Islet of Langerhans (tissue), 1 donor: ENCODE data around the gene STIM1.

Experiments
- FAIRE-seq: peaks from one replicate; lab custom pipeline; 2011; peaks lifted over from hg19 to GRCh38; lab: Jason Lieb, UNC

STIM1 gene

DNA sequence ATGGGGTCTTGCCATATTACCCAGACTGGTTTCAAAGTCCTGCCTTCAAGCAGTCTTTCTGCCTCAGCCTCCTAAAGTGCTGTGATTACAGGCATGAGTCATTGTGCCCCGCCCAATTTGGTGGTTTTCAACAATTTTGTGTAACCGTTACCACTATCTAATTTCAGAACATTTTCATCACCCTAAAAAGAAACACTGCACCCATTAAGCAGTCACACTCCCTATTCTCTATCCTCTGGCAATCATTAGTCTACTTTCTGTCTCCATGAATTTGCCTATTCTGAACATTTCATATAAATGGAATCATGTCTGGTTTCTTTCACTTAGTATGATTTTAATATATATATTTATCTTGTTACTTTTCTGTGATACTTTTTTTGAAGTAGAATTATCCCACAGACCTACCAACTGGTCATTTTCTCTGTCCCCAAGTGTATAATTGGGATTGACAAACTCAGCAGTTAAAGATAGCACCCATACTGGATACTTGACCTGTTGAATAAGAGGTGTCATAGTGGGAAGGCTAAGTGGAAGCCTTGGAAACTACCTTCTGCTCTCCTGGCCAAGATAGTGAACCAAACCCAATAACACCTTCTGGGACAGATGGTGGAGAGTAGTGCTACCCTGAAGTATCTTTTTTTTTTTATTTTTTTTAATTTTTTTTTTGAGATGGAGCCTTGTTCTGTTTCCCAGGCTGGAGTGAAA lies 64.8 kb downstream of the STIM1 start:
- no peak for FAIRE-seq

DNA sequence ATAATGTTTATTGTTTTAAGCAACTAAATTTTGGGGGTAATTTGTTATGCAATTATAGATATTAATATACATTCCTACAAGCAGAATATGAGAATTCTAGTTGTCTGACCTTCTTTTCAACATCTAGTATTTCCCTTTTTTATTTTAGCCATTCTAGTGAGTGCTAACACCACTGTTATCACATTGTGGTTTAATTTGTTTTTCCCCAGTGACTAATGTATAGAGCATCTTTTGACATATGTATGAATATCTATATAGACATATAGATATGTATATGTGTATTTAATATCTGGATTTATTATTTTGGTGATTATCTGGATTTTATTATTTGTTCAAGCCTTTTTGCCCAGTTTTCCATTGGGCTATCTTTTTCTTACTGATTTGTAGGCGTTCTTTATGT lies 66.6 kb downstream of the STIM1 start:
- FAIRE-seq = no peak

DNA sequence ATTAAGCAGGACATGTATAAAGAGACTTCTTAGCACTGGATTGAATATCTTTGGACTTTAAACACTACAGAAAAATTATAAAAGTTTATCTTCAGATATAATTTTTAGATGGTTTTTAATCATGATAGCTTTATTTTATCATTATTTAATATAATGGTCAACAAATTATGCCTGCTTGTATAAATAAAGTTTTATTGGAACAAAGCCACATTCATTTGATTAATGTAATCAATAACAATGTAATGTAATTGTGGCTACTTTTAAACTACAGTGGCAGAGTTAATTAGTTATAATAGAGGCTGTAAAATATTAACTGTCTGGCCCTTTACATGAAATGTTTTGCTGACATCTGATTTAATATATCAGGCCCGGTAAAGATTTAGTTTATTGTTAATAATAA lies 70.0 kb downstream of the STIM1 start:
- FAIRE-seq = no peak

DNA sequence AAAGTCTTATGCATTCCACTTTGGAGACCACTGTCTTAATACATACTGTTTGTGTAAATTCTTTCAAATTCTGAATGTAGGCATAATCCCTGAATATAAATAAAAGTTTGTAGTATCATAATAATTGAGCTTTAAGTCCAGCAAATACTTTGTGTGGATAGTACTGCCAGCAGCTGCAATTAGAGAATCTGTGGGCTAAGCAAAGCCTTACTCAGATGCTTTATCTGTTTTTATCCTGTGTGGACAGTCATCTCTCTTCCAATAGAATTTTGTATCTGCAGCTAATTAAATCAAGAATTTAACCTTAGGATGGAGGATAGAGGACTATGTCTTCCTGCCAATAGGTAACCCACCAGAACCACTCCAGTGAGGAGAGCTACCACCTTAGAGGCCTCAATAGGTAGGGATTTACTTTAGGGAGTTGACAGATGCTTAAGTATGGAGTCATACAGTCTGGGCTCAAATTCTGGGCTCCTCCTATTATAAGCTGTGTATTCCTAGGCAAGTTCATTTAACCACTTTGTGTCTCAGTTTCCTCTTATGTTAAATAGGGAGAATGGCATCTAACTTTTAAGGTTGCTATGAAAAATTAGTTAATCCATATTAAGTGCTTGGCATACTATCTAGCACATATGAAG lies 71.1 kb downstream of the STIM1 start:
- no peak for FAIRE-seq

DNA sequence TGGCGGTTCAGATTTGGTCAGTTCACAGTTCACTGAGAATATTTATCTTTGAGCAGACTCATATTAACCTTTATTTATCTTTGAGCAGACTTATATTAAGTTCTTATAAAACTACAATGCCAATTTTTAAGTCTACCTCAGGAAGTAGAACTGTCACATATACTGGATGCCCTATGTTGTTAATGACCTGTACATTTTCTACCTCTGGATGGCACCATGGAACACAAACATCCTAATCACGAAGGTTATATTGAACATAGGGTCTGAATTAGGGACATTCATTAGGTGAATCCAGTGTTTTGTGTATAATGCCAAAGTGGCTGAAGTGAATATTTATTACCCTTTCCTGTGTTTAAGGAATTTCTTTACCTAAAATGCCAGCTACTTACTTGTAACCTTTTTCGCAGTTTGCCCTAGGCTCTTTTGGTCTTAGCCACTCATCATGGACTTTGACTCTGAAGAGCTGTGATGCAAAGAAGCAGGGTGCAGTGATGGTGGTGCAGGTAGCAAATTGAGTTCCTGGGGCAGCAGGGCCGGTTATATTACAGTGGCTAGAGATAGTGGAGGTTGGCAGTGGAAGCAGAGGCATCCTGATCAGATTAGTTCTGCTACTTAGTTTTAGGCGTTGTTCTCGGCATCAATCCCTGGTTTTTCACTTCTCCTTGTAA lies 71.8 kb downstream of the STIM1 start:
- FAIRE-seq = no peak

DNA sequence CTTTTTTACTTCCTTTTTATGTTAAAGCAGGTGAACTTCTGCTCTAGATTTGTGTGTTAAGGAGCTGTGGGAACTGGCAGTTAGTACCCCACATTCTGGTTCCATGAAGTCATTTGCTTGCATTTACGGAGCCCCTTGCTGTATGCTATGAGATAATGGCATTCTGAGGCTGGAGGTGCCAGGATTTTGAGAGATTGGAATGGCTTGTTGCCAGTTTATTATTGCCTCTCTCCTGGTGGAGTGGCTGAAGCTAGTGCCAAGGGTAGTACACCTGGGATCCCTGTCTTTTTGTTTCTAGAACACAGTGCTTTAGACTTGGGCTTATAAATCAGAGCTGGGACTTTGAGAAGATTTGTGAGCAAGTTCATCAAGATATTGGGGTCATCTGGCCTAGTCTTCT lies 73.8 kb downstream of the STIM1 start:
- no peak for FAIRE-seq

DNA sequence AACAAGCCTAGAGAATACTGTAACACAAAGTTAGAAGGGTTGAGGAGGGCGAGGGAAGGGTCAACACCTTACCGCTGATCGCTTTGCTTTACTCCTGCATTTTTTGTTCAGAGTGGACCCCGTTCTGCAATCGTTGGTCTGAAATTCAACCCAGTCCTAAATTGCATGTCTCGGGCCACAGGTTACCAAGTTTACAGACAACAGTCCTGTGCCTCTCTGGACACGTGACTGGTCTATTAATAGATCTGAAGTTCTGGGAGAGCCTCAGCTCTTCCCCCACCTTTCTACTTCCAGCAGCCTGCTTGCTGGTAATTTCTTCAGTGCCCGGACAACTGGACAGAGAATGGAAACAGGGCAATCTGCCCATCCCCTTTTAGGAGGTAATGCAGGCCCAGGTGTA lies 74.2 kb downstream of the STIM1 start:
- FAIRE-seq = no peak

DNA sequence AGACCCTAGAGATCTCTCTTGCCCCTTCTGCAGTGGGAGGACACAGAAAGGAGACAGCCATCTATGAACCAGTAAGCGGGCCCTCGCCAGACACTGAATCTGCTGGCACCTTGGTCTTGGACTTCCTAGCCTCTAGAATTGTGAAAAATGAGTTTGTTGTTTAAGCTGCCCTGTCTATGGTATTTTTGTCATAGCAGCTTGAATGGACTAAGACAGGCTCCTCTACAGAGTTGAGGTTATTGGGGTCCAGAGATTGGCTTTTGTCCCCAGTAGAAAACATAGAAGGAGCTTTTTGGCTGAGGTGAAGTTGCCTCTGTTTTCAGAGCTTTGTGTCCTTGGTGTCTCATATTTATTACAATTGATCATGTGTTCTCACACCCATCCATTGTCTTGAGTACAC lies 77.2 kb downstream of the STIM1 start:
- no peak for FAIRE-seq

DNA sequence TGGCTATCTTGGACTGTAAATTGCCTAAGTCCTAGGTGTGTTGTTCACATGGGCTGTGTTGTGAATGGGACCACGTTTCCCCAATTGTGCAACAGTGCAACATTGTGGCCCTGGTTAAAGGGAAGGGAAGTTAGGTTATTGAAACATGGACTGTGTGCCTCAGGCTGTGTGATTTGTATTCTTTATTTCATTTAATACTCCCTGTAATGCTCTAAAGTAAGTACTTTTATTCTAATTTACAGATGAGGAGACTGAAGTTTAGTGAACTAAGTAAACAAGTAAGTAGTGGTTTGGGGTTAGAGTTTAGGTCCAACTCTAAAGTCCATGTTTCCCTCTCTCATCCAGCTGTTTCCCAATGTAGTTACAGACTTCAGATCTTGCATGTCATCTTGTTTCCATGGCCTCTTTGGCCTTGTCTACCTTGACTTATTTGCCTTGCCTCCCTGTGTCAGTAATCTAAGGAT lies 77.7 kb downstream of the STIM1 start:
- no peak for FAIRE-seq

DNA sequence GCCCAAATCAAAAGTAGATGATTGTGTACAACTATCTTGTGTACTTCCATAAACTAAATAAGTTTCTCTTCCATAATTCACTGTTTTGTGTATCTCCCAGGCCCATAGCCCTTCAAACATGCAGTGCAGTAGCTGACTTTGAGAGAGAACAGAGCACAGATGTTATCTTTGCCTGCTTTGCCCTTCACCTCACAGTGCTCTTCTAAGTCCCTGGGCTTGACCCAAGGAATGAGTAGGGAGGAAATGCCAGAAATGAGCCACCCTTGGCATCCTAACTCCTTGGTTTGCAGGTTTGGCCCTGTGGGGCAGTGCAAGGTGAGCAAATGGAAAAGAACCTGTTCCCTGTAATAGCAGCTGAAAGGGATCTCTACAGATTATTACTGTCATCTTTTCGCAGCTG lies 79.2 kb downstream of the STIM1 start:
- no peak for FAIRE-seq

DNA sequence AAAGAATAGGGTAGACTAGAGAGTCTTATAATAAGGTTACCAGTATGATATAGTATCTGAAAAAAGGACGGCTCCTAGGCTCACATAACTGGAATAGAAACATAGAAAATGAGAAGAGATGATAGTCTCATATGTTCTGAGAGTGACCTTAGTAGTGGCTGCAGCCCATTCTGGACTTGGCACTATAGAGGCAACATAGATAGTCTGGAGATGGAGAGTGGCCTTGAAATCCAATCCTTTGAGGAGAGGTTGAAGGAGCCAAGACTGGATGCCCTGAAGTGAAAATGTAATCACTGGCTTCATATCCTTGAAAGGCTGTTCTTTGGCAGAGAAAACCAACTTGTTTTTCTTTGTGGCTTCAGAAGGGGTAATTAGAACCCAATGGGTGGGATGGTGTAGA lies 81.1 kb downstream of the STIM1 start:
- FAIRE-seq = no peak

DNA sequence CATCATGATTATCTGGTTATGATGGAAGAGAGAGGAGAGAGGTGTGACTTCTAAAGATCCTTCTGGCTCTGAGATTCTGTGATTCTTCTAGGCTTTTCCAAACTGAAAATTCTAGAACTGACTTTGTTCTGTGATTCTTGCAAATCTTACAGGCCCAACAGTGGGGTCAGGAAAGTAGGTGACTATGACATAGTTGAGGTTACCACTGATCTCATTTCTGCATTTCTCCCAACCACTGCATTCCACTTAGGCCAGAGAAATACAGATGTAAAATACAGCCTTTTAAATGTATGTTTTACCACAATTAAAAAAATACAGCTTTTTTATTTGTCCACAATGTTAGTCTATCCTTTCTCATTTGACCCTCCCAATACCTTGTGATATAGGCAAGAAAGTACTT lies 83.7 kb downstream of the STIM1 start:
- FAIRE-seq = no peak

DNA sequence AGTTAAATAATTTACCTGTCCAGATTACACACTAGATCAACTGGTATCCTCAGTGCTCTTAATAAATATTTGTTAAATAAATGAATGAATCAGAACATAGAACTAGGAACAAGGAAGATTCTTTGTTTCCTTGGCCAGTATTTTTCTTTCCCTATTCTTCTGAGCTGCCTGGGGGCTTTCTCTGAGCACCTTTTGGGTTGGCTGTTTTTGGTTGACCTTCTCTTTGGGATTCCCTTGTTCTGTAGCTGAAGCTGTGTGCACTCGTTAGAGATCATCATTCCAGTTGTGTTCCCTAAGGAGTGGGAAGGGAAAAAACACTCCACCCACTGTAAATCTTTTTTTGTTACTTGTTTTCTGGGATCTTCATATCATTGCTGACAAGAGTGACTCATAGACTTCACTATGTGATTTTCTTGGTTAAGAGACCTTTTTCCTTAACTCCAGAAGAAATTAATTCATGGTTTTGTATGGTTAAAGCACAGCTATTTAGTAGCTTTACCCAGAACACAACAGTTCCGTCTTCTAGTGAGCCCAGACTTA lies 84.3 kb downstream of the STIM1 start:
- FAIRE-seq = no peak

DNA sequence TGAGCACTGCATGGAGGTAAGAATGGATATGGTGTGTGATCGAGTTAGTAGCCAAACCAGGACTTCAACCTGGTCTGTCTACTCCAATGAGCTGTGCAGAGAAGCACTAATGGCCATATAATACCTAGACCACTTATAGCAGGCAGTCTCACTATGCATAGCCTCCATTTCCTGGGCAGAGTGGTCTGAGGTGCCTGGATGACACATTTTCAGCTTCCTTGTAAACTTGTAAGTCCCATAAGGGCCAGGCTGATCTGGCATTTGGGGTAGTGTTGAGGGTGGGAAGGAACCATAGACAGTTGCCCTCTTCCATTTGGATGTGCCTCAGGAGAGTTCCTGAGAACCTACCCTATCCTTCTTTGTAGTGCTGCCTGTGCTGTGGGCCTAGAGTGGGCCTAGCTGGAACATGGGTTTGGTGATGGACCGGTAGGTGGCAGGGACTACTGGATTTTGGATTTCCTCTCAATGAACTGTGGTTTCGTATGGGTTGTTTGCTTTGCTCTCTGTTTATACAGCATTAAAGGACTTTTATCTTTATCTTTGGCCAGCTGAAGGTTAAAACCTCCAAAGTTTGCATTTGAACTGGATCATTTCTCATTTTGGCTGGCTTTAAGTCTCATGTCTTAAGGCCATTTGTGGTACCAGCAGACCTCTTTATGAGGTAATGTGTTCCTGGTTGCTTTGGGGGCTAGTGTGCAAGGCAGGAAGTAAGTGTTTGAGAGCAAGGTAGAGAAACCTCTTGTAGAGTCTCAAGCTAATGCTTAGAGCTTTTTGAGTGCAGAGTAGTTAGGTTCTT lies 86.9 kb downstream of the STIM1 start:
- FAIRE-seq = no peak

DNA sequence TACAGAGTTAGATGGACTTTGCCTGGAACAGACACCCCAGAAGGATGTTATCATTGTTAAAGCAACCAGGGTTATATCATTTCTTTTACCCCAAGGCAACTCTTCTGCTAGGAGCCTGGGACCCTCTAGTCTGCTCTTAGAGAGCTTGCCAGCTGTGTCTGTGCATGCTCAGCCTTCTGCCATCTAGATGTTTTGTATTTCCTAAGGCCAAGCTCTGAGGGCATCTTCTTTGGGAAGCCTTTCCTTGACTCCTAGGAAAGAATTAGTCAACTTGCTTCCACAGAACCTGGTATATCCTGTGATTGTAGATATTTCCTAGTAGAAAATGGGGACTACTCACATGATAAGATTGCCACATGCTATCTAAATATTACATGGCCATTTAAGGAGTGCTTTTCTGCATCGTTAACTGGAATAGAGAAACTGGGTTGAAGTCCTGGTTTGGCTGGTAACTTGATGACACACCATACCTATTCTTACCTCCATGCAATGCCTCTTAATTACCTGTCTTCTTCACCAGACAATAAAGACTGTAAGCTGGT lies 87.6 kb downstream of the STIM1 start:
- FAIRE-seq = no peak

DNA sequence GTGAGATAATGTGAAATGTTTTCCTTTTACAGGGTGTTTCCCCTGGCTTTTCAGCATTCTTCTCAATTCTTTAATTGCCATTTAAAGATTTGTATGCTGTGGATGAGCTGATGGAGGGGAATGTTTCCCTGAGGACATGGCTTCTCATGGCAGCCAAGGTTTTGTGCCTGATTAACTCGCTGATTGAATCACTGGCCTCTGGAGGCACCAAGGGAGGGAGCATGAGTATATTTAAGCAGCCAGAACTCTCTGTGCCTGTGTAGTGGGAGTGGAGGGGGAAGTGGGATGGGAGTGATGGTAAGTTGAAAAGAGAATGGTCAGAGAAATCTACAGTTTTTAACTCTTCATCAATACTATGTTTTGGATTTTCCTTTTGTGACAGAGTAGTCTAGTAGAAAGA lies 88.7 kb downstream of the STIM1 start:
- FAIRE-seq = no peak

DNA sequence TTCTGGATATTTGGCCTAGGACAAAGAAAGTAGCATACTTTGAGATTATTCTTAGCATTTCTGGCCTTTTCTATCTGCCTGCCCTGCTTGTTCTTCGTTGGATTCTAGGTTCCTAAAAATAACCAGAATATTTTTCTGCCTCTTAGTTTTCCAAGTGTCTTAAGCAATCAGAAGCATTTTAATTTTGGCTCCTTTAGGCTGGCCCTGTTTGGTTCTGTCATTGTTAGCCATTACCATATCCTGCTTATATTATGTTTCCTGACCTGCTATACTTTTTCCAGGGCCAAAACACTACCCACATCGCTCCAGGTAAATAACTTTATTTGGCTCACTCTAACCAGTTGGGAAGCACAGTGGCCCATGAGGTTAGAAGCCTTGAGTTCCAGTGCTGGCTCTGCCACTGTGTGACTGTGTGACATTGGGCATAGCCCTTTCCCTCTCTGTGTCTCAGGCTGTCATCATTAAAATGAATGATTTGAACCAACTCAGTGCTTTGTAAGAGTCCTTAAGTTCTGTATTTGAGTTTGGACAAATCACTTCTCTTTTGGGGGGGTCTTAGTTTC lies 91.1 kb downstream of the STIM1 start:
- FAIRE-seq = no peak

DNA sequence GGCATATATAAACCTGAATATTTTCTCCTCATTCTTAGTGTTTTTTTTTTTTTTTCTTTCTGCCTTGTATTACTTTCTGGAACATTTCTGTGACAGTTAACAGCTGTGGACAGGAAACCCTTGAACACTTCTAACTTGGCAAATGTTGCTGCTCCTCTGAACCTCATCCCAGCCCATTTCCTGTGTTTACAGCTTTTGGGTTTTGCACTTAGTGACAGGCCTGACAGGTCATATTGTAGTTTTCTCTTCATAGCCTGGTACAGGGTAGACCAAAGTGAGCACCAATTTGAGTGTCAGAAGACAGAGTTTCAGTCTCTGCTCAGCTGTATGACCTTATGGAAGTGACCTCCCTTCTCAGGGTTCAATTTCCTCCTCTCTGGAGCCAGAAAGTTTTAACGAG lies 91.6 kb downstream of the STIM1 start:
- FAIRE-seq = no peak

DNA sequence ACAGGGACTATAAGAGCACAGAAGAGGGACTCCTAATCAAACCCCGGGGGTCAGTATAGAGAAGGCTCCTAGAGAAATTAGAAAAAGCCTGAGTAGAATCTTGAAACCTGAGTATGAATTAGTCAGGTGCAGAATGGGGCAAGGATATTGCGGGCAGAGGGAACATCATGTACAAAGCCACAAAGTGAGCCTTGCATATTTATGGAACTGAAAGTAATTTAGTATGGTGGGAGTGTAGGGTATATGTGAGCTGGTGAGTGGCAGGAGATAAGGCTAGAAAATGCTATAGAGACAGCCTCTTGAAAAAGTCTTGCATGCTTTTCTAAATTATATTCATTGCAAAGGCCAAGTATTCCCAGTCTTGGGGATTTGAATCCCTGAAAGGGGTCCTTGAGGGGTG lies 93.7 kb downstream of the STIM1 start:
- no peak for FAIRE-seq

DNA sequence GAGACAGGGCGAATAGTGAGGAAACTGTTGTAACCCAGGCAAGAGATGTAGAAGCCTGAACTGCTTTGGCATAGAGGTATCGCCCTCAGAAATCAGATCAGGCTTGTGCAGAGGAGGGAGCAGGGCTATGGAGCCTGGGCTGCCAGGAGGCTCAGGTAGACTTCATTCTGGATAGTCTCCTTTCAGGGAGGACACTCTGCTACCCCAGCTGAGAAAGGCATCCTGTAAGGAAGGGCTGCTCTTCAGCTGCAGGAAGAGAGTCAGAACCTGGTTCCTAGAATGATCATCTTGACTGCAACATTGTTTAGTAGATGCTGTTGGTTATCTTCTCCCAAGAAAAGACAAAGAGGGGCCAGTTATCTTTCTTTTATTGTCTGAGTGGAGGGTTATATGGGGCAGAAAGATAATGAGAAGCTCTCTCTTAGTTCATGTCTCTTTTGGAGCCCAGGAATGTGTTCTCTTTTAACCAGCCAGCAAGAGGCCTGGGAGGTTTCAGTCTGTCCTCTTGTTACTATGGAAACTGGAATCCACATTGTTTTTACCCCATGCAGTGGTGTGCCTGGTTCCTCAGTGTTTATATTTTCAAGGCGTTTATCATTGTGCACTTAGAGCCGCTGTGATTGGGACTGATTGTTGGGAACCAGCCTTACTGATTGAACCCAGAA lies 95.7 kb downstream of the STIM1 start:
- FAIRE-seq = no peak

DNA sequence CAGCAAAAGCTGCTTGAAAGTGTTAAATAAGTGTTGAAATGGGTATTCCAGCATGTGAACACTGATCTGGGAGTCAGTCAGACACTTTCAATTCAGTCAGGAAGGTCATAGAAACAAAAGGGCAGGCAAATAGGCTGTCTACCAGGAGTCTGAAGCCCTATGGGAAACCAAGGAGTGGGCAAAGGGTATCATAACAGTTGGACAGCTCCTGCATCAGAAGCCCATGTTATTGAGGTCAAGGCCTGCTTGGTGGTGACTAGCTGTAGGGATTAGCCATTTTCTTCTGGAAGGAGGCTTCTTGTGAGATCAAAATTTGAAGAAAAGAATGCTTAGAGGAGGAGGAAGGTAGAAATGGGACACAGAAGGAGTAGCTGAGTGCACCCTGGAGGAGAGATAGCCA lies 97.3 kb downstream of the STIM1 start:
- no peak for FAIRE-seq
